ENCODE results near the gene SP9.

Gene SP9

DNA sequence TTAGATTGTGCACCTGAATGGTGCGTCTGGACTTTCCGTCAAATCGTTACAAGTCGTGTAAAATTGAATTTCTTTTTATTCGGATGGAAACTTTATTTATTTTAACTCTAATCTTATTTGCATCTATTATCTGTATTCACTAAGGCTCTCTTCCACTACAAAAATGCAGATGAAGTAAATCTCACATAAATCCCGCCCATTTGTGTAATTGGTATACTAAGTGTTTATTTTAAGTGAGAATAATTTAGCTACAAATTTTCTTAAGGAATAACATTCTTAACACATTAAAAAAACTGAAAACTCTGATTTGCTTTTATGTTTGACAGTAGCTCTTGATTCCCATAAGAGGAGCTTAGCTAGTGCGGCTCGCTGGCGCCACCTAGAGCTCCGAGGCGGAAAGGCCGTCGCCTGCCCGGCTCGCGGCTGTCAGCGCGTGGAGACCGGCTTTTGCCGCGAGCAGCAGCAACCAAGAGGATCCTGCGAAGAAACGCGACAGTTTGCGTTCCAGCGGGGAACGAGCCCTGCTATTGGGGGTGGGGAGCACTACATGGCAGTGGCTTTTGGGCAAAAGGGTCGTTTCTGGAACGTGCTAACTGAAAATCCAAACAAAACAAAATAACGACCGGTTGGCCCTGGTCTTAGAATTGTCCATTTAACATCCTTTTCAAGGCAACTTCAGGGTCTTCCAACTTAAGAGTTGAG, 6.7 kb downstream of the SP9 start:
- TF ChIP-seq, protein P1, sequence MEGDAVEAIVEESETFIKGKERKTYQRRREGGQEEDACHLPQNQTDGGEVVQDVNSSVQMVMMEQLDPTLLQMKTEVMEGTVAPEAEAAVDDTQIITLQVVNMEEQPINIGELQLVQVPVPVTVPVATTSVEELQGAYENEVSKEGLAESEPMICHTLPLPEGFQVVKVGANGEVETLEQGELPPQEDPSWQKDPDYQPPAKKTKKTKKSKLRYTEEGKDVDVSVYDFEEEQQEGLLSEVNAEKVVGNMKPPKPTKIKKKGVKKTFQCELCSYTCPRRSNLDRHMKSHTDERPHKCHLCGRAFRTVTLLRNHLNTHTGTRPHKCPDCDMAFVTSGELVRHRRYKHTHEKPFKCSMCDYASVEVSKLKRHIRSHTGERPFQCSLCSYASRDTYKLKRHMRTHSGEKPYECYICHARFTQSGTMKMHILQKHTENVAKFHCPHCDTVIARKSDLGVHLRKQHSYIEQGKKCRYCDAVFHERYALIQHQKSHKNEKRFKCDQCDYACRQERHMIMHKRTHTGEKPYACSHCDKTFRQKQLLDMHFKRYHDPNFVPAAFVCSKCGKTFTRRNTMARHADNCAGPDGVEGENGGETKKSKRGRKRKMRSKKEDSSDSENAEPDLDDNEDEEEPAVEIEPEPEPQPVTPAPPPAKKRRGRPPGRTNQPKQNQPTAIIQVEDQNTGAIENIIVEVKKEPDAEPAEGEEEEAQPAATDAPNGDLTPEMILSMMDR (IDR thresholded peaks at IDR 0.05; ENCODE audit: control insufficient read depth, extremely low read depth, insufficient read depth): peak; percentile 93
- DNase-seq (ENCODE audit: low read depth): no peak
- H3K4me3 ChIP-seq (ENCODE audit: low read depth, low read length): no peak overlapping the region

DNA sequence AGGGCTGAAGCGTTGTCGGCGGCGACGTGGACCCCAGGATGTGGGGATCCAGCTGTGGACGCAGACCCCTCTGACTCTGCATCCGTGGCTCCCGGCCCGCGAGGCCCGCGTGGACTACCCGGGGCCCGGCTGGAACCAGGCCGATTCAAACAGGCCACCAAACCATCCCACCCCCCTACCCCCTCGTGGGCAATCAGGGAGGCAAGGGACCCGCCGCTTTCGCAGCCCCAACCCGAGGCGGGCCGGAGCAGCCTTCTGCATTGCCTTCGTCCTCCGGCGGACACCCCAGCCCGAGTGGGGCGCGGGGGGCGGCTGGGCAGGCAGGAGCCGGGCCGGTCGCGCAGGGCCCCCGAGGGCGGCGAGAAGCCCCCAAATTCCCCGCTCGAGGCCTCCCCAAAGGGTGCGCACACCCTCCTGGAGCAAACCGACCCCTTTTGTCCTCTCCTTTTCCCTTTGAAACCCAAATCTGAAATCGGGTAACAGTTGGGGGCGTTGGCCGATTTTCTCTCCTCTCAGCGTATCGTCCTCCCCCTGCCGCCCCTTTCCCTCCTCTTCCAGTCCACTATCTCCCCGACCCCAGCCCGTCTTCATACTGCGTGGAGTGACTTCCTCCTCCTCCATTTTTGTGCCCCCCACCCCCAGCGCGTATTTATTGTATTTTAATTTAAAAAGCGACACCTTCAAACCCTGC, 7.4 kb downstream of the SP9 start:
- TF ChIP-seq, protein P1 (IDR thresholded peaks at IDR 0.05; ENCODE audit: control insufficient read depth, extremely low read depth, insufficient read depth): no peak
- H3K4me3 ChIP-seq (ENCODE audit: low read depth, low read length): no peak overlapping the region
- DNase-seq (ENCODE audit: low read depth): no peak

DNA sequence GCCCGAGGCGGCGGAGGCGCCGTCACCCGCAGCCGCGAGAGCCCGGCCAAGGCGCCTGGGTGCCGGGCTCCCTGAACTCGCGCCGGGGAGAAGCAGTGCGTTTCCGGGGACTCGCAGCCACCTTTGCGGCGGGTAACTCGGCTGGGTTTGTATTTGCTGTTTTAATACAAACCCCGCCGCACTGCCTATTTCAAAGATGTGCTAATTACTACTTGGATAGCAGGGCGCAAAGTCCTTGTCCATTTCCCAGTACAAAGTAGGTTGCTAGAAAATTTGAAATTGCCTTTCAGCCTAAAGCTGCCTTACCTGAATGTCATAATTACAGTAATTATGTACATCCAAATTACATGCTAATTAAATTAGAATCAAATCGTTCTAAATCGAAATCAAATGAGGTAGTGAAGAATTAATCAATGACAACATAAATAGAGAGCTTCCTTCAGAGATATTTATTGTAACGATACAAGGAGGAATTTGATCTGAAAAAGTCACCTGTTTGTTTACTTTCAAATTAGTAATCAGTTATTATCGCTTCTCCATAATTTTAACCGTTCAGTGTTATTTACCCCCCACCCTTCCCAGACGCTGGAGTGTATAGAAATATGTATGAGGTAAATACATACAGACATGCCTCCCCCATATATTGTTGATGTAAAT, 8.1 kb downstream of the SP9 start:
- H3K4me3 ChIP-seq (ENCODE audit: low read depth, low read length): no peak overlapping the region
- TF ChIP-seq, protein P1 (IDR thresholded peaks at IDR 0.05; ENCODE audit: control insufficient read depth, extremely low read depth, insufficient read depth): no peak

GRCh38 chr2:174343343-174343622, 8.5 kb downstream of the SP9 start:
- H3K4me3 ChIP-seq (ENCODE audit: low read depth, low read length): no peak overlapping the region

More for the DNA sequence above, 8.1 kb downstream of the SP9 start:
- no peak for DNase-seq (ENCODE audit: low read depth)

DNA sequence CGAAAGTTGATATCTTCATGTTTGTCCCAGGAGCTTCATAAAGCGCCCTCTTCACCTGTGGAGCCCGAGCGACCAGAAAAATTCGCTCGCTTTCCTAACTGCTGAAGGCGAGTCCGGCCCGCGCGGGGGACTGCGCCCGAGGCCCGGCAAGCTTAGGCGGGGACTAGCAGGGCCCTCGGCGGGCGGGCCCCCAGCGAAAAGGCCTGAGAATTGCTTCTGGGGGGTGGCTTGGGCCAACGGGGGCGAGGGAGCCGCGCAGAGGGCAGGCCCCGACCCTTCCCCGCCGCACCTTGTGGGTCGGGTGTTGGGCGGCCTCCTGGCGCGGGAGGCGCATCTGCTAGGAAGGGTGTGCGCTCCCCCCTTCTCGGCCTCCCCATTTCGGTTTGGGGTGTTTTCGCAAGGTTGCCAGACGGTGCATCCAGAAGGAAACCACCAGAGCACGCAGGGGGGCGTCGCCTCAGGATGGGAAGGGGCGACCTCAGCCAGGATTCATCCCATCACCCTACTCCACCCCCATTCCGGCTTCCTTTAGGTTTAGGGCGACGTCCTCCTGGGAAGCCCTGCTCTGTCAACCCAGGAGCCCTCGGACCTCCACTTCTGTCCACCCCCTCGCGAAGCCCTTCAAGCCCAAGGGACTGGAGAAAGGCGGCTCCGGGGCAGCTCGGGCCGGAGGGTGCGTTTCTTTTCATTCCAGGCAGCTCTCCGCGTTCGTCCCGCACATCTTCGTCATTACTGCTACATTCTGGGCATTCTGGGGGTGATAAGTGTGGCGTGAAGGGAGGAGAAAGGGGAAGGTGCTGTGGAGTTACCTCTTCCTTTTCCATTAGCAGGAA, 9.1 kb downstream of the SP9 start:
- no peak for DNase-seq (ENCODE audit: low read depth)
- TF ChIP-seq, protein P1 (IDR thresholded peaks at IDR 0.05; ENCODE audit: control insufficient read depth, extremely low read depth, insufficient read depth): no peak
- no peak overlapping the region for H3K4me3 ChIP-seq (ENCODE audit: low read depth, low read length)

More at GRCh38 chr2:174343343-174343622, 8.5 kb downstream of the SP9 start:
- DNase-seq (ENCODE audit: low read depth): no peak
- TF ChIP-seq, protein P1 (IDR thresholded peaks at IDR 0.05; ENCODE audit: control insufficient read depth, extremely low read depth, insufficient read depth): no peak

GRCh38 chr2:174344716-174345461, 10.1 kb downstream of the SP9 start:
- no peak for DNase-seq (ENCODE audit: low read depth)
- TF ChIP-seq, protein P1 (IDR thresholded peaks at IDR 0.05; ENCODE audit: control insufficient read depth, extremely low read depth, insufficient read depth): peak; percentile 48
- H3K4me3 ChIP-seq (ENCODE audit: low read depth, low read length): no peak overlapping the region
